Endometrium (tissue), 2 donors: ENCODE measurements around the gene MCM7.

Experiments
- FAIRE-seq: peaks from 2 replicates; lab custom pipeline; 2012; peaks lifted over from hg19 to GRCh38; lab: Jason Lieb, UNC
- donor health status: control.
- donor health status: control.

The MCM7 gene

GRCh38 chr7:100093925-100094486 is 7.2 kb downstream of the MCM7 start:
- no peak for FAIRE-seq

- no peak for FAIRE-seq
These were observed 7.7 kb downstream of the MCM7 start for GRCh38 chr7:100093498-100093897.

- no peak for FAIRE-seq
These were observed 8.1 kb downstream of the MCM7 start for GRCh38 chr7:100093054-100093453.

GRCh38 chr7:100091411-100092181 is 9.6 kb downstream of the MCM7 start:
- FAIRE-seq = no peak

- no peak for FAIRE-seq
These were observed 10.4 kb downstream of the MCM7 start for GRCh38 chr7:100090527-100091410.

GRCh38 chr7:100089458-100090196 is 11.6 kb downstream of the MCM7 start:
- no peak for FAIRE-seq

GRCh38 chr7:100088621-100089457 is 12.4 kb downstream of the MCM7 start, which contains the start of gene COPS6:
COPS6 (plus strand) TSS chr7:100088969; CDS start chr7:100088991, 22 bp downstream.
- no peak for FAIRE-seq

GRCh38 chr7:100088095-100088620 is 13.0 kb downstream of the MCM7 start:
- no peak for FAIRE-seq

- peak; percentile 41 for FAIRE-seq
These were observed 14.0 kb downstream of the MCM7 start for GRCh38 chr7:100087055-100087750.

GRCh38 chr7:100085515-100085914 is 15.7 kb downstream of the MCM7 start:
- FAIRE-seq = no peak

- no peak for FAIRE-seq
These were observed 18.2 kb downstream of the MCM7 start for GRCh38 chr7:100082978-100083377.

GRCh38 chr7:100081535-100082102 is 19.6 kb downstream of the MCM7 start, which contains the start of gene ZNF3:
ZNF3 (minus strand) TSS chr7:100081723; CDS start chr7:100077357, 4,366 bp downstream.
- peak; percentile 84 for FAIRE-seq

GRCh38 chr7:100080907-100081534 is 20.2 kb downstream of the MCM7 start:
- no peak for FAIRE-seq

GRCh38 chr7:100079024-100079560 is 22.1 kb downstream of the MCM7 start:
- no peak for FAIRE-seq

- FAIRE-seq = no peak
These were observed 24.0 kb downstream of the MCM7 start for GRCh38 chr7:100077205-100077604.

GRCh38 chr7:100075418-100075817 is 25.8 kb downstream of the MCM7 start:
- FAIRE-seq = no peak

- FAIRE-seq = no peak
These were observed 26.4 kb downstream of the MCM7 start for GRCh38 chr7:100074841-100075240.

GRCh38 chr7:100072462-100072861 is 28.7 kb downstream of the MCM7 start:
- FAIRE-seq = no peak
